ENCODE results near the gene HOXA5. TPM values are rescaled to one million over a fixed set of nuclear protein-coding genes. Genes with fewer than 3 reads are reported as not detected.

Gene HOXA5
- total and polyA plus RNA-seq, 2 donors (not counting 3 experiments of a cell fraction or from before 2014, with no cell fraction given), result 18.6 to 18.8 TPM

GRCh38 chr7:27154369-27154768 lies 10.9 kb upstream of the HOXA5 start:
- H3K27me3 ChIP-seq (ENCODE audit: control insufficient read depth in 2 of 2, insufficient read depth in 2 of 2, low read length in 2 of 2), result no peaks in the 10 kb centered on the region
- H3K4me1 ChIP-seq (ENCODE audit: control insufficient read depth, extremely low read depth, insufficient read depth, low read length), result peaks cover 68% of the 10 kb centered on the region
- FAIRE-seq, result no peak
- no peak overlapping the region for H2AFZ ChIP-seq (ENCODE audit: low read depth, low read length)
- no peaks in the 10 kb centered on the region for H3K9me3 ChIP-seq (replicated peaks; ENCODE audit: control insufficient read depth, insufficient read depth, low read length)
- TF ChIP-seq GATA2 (IDR thresholded peaks at IDR 0.05; ENCODE audit: insufficient read depth, insufficient read length, low read depth, low read length) (no peak), POLR2A (IDR thresholded peaks at IDR 0.05; ENCODE audit: low read depth, low read length) (no peak), JUN (IDR thresholded peaks at IDR 0.05; ENCODE audit: borderline replicate concordance, insufficient read depth, insufficient read length, low read depth) (no peak), MYC (IDR thresholded peaks at IDR 0.05; ENCODE audit: low read depth, low read length) (no peak), EZH2 (IDR thresholded peaks at IDR 0.05; ENCODE audit: borderline replicate concordance, low read depth, low read length, severe bottlenecking) (no peak)
- dilution Hi-C loops (cut with MboI; ENCODE audit: extremely low pct_ligation_motif_present, low sequenced_read_pairs) (loop anchor here (25.0 kb wide), 1 partner anchor 967 kb away; no protein-coding TSS in a partner anchor), intact Hi-C loops (cut with micrococcal nuclease) (no loop called here)
- peak overlapping the region; percentile 92 for H3K4me2 ChIP-seq (ENCODE audit: insufficient read depth, low read length)
- BruUV-seq (replicated peaks), result TSS peak; percentile 3
- H4K20me1 ChIP-seq (replicated peaks; ENCODE audit: control insufficient read depth, extremely low read depth, insufficient read depth, low read length), result no peaks in the 10 kb centered on the region
- no peaks in the 10 kb centered on the region for H3K36me3 ChIP-seq (ENCODE audit: control insufficient read depth in 2 of 2, extremely low read depth in 1 of 2, insufficient read depth in 2 of 2, low read length in 2 of 2)
- DNase-seq (ENCODE audit: low read depth, low spot score), result no peak
- H3K27ac ChIP-seq (ENCODE audit: insufficient read depth, low read depth, low read length), result peak overlapping the region; percentile 96
- H3K9me1 ChIP-seq (replicated peaks; ENCODE audit: control insufficient read depth, extremely low read depth, insufficient read depth, low read length), result no peaks in the 10 kb centered on the region
- H3K4me3 ChIP-seq (replicated peaks in 1 of 3; ENCODE audit: insufficient read depth in 1 of 3, low read depth in 1 of 3, low read length in 3 of 3), result peak overlapping the region in 1 of 3 experiments; percentile 60
- ChIA-PET POLR2A (no interaction called here), CTCF (interaction anchor here (1.2 to 2.0 kb wide), 3 partner anchors 11 to 25 kb away, joined by 3 to 8 read pairs (median 5); partner anchors contain the start of gene HOXA5)
- H3K79me2 ChIP-seq (ENCODE audit: control insufficient read depth, insufficient read depth, low read length), result peaks cover 88% of the 10 kb centered on the region
- peak overlapping the region; percentile 78 for H3K9ac ChIP-seq (replicated peaks; ENCODE audit: extremely low read depth, insufficient read depth, low read length)

- FAIRE-seq, result no peak
- POLR2A ChIA-PET, result no interaction called here
Measured at GRCh38 chr7:27153526-27153925, 10.0 kb upstream of the HOXA5 start.

More at GRCh38 chr7:27153526-27153925, 10.0 kb upstream of the HOXA5 start:
- no peak overlapping the region for H2AFZ ChIP-seq (ENCODE audit: low read depth, low read length)
- peak overlapping the region; percentile 96 for H3K27ac ChIP-seq (ENCODE audit: insufficient read depth, low read depth, low read length)
- H3K9me3 ChIP-seq (replicated peaks; ENCODE audit: control insufficient read depth, insufficient read depth, low read length), result no peaks in the 10 kb centered on the region
- intact Hi-C loops (cut with micrococcal nuclease), result no loop called here
- CTCF ChIA-PET, result interaction anchor here (0.6 to 3.7 kb wide), 8 partner anchors 10 to 784 kb away, joined by 3 to 23 read pairs (median 9); partner anchors contain the start of gene HOXA5
- peak overlapping the region; percentile 92 for H3K4me2 ChIP-seq (ENCODE audit: insufficient read depth, low read length)
- no TSS peak for BruUV-seq (replicated peaks)
- no peaks in the 10 kb centered on the region for H3K27me3 ChIP-seq (ENCODE audit: control insufficient read depth in 2 of 2, insufficient read depth in 2 of 2, low read length in 2 of 2)
- no peak for DNase-seq (ENCODE audit: low read depth, low spot score)
- H3K9ac ChIP-seq (replicated peaks; ENCODE audit: extremely low read depth, insufficient read depth, low read length), result peak overlapping the region; percentile 78
- H3K4me1 ChIP-seq (ENCODE audit: control insufficient read depth, extremely low read depth, insufficient read depth, low read length), result peaks cover 68% of the 10 kb centered on the region
- TF ChIP-seq GATA2 (IDR thresholded peaks at IDR 0.05; ENCODE audit: insufficient read depth, insufficient read length, low read depth, low read length) (no peak), FOS (IDR thresholded peaks at IDR 0.05; ENCODE audit: borderline replicate concordance, insufficient read depth, low read length) (no peak)
- no peaks in the 10 kb centered on the region for H3K9me1 ChIP-seq (replicated peaks; ENCODE audit: control insufficient read depth, extremely low read depth, insufficient read depth, low read length)
- H3K36me3 ChIP-seq (ENCODE audit: control insufficient read depth in 2 of 2, extremely low read depth in 1 of 2, insufficient read depth in 2 of 2, low read length in 2 of 2), result no peaks in the 10 kb centered on the region
- dilution Hi-C loops (cut with MboI; ENCODE audit: extremely low pct_ligation_motif_present, low sequenced_read_pairs), result loop anchor here (25.0 kb wide), 1 partner anchor 966 kb away; no protein-coding TSS in a partner anchor
- peaks cover 95% of the 10 kb centered on the region for H3K79me2 ChIP-seq (ENCODE audit: control insufficient read depth, insufficient read depth, low read length)
- no peak overlapping the region for H3K4me3 ChIP-seq (replicated peaks in 1 of 3; ENCODE audit: insufficient read depth in 1 of 3, low read depth in 1 of 3, low read length in 3 of 3)
- no peaks in the 10 kb centered on the region for H4K20me1 ChIP-seq (replicated peaks; ENCODE audit: control insufficient read depth, extremely low read depth, insufficient read depth, low read length)
